Endothelial cell of hepatic sinusoid (primary cell): Measurements from ENCODE around the gene OASL.
"Not testable (repeated sequence)": the region's sequence is repeated elsewhere in the genome, so short reads cannot be mapped to it uniquely, and the experiment has no call there.

Experiments used
- in situ Hi-C: cut with HindIII; loops from 2 replicates; pipeline ENCODE4 v1.10.0; 2017; ENCODE audit warnings: low sequenced_read_pairs

OASL gene

DNA sequence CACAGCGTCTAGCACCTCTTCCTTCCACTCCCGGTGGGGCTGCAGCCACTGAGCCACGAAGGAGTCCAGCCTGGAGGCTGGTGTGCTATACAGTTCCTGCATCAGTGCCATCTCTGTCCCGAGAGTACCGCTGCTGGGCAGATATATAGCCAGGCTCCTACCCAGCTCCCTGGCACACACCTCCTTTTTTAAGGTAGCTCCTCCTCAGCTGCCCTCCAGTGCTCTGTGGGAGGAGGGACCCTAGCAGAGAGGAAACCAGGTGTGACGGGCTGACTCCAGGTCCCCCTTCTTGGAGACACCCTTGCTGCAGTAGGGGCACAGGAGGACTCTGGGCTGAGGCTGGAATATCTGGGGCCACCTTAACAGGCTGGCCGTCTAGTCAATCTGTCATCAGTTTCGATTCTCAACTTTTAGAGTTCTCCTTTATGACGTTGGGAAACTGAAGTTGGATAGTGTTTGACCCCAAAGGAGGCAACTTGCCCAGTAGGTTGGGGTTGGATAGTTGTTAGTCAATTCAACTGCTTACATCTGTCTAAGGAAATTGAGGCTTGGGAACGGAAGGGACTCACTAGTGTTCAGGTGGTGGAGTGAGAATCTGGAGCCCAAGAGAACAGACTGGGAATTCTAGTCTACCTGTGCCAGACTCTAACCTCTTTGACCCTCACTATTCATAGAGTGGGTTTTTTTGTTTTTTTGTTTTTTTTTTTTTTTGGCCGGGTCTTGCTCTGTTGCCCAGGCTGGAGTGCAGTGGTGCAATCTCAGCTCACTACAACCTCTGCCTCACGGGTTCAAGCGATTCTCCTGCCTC, at the start of gene OASL:
OASL (minus strand) TSS at position 386 of the 808 bp plus-strand sequence; CDS start at position 111, 275 bp downstream.
- in situ Hi-C loops: no loop called here

- in situ Hi-C loops: no loop called here
Observed at GRCh38 chr12:121088195-121088585, 49.1 kb upstream of the OASL start.

DNA sequence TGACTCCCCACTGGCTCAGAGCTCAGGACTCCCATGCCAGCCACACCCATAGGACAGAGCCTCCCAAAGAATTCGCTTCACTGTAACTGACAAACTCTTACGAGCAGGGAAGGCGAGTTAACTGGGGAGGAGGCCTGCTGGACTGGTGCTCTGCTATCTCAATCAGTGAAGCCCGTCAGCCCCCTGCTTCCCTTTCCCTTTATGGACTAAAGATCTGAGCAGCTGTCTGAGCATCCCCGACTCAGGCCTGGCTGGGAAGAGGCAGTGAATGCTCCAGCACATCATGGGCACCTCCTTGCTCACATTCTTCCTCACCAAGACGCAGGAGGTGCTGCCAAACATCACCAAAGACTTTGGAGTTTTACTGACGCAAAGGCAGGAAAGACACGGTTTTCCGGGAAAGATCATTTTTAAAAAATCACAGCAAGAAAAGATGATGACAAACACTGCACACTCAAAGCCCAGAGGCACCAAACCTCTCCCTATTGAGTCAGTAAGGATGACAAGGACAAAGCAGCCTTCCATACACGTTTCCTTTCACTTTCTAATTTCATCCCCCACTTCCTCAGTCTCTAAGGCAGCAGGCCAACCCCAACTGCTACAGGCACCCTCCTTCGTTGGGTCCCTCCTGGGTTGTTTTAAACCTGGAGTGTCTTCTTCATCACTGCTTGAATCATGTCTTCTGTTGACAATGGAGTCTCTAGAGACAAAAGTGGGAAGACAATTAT, 48.6 kb upstream of the OASL start:
- in situ Hi-C loops: no loop called here

- in situ Hi-C loops: no loop called here
Observed at GRCh38 chr12:121086781-121087295, 47.8 kb upstream of the OASL start.

DNA sequence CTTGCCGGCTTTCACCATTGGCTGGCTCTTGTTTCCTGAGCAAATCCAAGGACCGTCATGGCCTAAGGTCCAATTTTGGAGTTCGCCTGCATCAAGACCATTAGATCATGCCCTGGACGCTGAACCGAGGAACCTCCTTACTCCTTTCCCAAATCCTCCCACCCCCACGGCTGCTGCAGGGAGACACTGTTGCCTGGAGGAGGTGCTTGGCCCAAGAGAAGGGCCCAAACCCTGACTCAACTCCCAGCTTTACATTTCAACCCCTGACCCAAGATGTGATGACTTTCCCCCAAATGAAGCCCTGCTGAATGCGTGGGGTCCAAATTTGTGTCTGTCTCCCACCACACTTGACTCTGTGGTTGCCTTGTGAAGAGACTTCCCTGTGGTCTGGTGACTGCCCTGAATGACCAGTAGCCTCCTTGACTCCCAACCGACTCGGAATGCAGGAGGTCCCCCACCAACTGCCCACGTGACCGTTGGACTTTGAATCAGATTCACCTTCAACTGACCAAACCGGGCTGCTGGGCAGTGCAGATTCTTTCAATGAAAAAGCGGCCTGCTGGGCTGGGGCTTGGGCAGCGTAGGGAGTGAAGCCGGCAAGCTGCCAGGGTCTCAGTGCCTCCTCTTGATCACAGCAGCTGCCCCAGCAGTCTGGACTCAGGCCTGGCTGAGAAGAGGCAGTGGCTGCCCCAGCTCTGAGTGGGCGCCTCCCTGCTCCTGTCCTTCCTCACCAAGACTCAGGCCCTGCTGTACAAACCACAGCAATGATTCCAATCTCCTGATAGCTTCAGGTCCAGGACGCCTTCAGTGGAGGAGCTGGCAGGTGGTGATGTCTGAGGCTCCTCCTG, 46.7 kb upstream of the OASL start:
- in situ Hi-C loops: no loop called here

DNA sequence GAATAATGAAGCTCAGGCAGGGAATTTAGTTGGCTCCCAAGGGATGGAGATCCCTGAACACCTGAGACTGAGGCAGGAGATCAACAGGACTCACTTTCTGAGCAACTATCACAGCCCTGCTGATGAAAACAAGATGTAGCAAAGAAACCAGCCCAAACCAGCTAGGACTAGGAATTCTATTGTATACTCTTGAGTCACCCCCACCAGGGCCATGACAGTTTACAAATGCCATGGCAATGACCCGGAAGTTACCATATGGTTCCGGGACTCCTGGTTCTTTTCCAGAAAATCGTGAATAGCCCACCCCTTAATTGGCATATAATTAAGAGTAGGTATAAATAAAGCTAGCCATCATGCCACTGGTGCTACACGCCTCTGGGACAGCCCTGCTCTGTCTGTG, 46.0 kb upstream of the OASL start:
- in situ Hi-C loops: no loop called here

GRCh38 chr12:121084229-121084628, 45.2 kb upstream of the OASL start:
- in situ Hi-C loops: no loop called here

DNA sequence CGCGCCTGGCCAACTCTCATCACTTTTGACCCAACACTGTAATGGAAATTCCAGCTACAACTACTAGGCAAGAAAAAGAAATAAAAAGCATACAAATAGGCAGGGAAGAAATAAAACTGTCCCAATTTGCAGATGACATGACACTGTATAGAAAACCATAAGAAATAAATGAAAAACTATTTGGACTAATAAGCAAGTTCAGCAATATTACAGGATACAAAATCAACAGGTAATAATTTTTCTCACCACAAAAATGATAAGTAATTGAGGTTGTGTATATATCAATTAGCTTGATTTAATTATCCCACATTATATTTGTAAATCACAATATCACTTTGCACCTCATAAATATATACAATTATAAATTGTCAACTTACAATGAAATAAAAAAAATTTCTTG, 41.9 kb upstream of the OASL start:
- in situ Hi-C loops: no loop called here

GRCh38 chr12:121079736-121080272, 40.8 kb upstream of the OASL start:
- in situ Hi-C loops: no loop called here

DNA sequence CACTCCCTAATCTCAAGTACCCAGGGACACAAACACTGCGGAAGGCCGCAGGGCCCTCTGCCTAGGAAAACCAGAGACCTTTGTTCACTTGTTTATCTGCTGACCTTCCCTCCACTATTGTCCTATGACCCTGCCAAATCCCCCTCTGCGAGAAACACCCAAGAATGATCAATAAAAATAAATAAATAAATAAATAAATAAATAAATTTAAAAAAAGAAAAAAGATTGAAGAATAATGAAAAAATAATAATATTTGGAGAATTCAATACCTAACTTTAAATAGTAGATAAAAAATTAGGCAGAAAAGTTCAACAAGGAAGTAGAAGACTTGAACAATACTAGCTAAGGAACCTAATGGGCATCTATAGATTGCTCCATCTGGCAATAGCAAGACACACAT, 38.4 kb upstream of the OASL start:
- in situ Hi-C loops: not testable (repeated sequence)

DNA sequence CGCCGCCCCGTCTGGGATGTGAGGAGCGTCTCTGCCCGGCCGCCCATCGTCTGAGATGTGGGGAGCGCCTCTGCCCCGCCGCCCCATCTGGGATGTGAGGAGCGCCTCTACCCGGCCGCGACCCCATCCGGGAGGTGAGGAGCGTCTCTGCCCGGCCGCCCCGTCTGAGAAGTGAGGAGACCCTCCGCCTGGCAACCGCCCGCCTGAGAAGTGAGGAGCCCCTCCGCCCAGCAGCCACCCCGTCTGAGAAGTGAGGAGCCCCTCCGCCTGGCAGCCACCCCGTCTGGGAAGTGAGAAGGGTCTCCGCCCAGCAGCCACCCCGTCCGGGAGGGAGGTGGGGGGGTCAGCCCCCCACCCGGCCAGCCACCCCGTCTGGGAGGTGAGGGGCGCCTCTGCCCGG, 36.9 kb upstream of the OASL start:
- in situ Hi-C loops: not testable (repeated sequence)

DNA sequence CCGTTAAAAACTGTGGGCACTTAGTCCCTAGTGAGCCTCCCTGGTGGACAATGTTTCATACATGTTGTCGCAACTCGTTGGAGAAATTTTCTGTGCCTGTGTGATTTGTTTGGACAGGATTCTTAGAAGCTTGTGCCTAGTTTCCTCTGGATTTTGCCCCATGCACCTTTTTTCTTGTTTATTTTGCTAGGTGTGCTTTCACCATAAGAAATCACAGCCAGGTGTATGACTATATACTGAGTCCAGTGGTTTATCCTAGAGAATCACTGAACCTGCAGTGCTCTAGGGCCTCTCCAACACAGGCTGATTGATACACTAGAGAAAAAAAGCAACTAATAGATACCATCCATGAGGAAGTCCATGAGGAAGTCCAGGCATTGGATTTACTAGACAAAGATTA, 33.1 kb upstream of the OASL start:
- in situ Hi-C loops: loop anchor here (5.0 kb wide), 1 partner anchor 55 kb away; the partner anchor contains the start of gene C12orf43

- in situ Hi-C loops: no loop called here
Observed at GRCh38 chr12:121069206-121069605, 30.2 kb upstream of the OASL start.

- in situ Hi-C loops: no loop called here
Observed at GRCh38 chr12:121065345-121065744, 26.3 kb upstream of the OASL start.

GRCh38 chr12:121064586-121064985, 25.5 kb upstream of the OASL start:
- in situ Hi-C loops: loop anchor here (5.0 kb wide), 2 partner anchors 38 to 168 kb away; no protein-coding TSS in a partner anchor

- in situ Hi-C loops: loop anchor here (5.0 kb wide), 2 partner anchors 38 to 168 kb away; no protein-coding TSS in a partner anchor
Observed at GRCh38 chr12:121064116-121064515, 25.1 kb upstream of the OASL start.

DNA sequence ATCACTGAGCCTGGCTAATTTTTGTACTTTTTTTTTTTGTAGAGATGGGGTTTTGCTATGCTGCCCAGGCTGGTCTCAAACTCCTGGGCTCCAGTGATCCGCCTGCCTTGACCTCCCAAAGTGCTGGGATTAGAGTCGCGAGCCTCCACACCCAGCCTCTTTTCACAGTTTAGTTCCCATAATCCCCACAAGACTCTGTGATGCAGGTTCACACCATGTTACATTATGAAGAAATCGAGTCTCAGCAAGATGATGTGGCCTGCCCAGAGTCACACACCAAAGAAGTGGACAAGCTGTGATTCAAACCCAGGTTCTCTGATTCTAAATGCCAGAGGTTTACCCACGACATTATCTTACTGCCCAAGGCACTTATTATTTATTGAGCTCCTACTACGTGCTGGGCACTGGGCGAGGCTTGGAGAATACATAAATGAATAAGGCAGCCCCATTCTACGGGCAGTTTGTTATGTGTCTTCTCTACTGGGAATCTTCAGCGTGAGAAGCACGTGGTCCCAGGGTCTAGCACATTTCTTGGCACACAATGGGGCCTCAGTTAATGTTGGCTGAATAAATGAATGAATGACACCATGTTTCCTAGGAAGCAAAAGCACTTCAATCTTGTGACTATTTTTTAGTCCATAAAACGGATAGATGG, 23.5 kb upstream of the OASL start:
- in situ Hi-C loops: loop anchor here (5.0 kb wide), 2 partner anchors 40 to 170 kb away; no protein-coding TSS in a partner anchor

DNA sequence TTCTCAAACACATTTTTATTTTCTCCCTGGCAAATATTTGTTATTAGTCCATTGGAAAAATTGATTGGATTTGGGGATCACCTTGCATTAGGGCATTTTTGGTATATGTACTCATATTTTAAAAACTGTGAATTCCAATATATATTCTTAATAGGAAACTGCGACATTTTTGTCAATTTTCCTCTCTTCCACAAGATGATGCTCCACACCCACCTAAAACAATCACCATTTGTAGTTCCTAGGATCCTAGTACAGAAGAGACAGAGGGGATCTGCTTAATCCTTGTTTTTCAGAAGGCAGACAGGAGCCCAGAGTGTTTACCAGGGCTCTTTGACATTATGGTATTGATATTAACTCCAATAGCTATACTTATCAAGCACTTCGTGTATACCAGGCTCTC, 22.8 kb upstream of the OASL start:
- in situ Hi-C loops: loop anchor here (5.0 kb wide), 2 partner anchors 40 to 170 kb away; no protein-coding TSS in a partner anchor

GRCh38 chr12:121060149-121061001, 21.3 kb upstream of the OASL start:
- in situ Hi-C loops: loop anchor here (5.0 kb wide), 2 partner anchors 42 to 172 kb away; no protein-coding TSS in a partner anchor
